ENCODE results near the gene SH2D5.

Gene SH2D5

GRCh38 chr1:20711285-20712214 lies 21.0 kb downstream of the SH2D5 start:
- no peak for DNase-seq

- DNase-seq = no peak
Observed at GRCh38 chr1:20710469-20711284, 21.8 kb downstream of the SH2D5 start.

DNA sequence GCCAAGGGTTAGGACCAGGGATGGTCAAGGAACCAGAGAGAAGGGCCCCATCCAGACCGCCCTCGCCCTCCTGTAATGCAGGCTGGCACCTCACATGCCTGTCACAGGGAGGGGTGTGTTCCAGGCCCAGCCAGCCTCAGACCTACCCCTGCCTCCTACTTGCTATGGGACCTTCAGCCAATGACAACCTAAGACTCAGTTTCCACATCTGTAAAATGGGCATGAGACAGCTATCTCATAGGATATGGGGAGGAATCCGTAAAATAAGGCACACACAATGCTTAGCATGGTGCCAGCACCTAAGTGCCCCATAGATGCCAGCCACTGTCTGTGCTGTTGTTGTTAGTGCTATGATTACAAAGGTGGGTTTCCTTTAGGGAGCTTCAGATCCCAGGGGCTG lies 22.6 kb downstream of the SH2D5 start:
- no peak for DNase-seq

- DNase-seq = no peak
Observed at GRCh38 chr1:20708891-20709290, 23.6 kb downstream of the SH2D5 start.

DNA sequence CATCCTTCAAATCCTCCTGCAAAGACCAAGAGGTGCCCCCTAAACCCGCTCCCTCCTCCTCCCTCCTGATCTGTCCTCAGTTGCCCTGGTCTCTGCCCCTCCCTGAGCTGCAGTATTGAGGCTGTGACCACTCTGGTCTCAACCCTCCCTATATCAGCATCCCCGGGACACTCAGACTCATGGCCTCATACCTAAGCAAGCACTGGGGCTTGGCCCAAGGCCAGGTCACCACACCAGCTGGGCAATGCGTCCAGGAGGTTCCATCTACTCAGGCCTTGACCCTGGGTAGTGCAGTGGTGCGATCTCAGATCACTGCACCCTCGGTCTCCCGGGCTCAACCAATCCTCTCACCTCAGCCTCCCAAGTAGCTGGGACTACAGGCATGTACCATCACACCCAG lies 24.4 kb downstream of the SH2D5 start:
- DNase-seq = no peak

GRCh38 chr1:20706841-20707240 lies 25.7 kb downstream of the SH2D5 start:
- DNase-seq = no peak

- no peak for DNase-seq
Observed at GRCh38 chr1:20705203-20705755, 27.2 kb downstream of the SH2D5 start.

DNA sequence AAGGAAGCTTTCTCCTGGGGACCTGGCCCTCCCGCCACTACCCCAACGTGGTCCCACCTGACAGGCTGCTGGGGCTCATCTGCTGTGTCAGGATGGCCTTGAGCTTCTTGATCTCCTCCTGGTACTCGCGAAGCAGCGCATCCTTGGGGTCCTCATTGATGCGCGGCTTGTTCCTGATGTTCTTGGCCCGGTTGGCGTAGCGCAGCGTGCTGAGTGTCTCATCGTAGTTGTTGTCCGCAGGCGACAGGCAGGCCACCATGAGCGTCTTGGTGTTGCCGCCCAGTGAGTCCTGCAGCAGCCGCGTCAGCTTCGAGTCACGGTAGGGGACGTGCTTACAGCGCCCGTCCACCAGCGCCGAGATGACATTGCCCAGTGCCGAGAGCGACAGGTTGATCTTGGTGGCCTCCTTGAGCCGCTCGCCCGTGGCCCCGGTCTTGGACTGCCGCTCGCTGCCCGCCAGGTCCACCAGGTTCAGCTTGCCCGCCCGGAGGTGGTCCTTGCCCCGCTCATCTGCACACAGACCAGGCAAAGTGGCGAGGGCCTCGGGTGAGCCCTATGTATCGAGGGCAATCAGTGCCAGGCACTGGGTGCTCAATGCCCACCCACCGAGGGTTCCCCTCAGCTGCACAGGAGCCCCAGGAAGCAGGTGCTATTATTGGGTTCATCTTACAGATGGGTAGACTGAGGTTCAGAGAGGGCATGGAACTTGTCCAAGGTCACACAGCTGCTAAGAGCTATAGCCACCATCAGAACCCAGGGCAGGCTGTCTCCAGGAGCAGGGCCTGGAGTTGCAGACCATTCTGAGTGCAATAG lies 27.9 kb downstream of the SH2D5 start:
- DNase-seq = no peak

DNA sequence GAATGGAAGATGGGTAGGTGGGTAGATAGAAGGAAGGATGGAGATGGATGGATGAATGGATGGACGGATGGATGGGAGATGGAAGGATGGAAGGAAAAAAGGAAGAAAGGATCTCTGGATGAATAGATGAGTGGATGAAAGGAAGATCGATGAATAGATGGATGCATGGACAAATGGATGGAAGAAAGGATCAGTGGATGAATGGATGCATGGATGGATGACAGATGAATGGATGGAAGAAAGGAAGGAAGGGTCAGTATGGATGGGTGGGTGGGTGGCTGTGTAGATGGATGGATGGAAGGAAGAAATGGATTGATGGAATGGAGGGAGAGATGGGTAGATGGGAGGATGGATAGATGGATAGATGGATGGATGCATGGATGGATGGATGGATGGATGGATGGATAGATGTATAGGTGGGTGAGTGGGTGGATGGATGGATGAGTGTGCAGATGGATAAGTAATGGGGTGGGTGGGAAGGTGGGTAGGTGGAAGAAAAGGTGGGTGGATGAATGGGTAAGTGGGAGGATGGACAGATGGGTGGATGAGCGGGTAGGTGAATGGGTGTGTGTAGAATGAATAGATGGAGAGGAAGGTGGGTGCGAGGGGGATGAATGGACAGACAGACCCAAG lies 29.3 kb downstream of the SH2D5 start:
- no peak for DNase-seq

DNA sequence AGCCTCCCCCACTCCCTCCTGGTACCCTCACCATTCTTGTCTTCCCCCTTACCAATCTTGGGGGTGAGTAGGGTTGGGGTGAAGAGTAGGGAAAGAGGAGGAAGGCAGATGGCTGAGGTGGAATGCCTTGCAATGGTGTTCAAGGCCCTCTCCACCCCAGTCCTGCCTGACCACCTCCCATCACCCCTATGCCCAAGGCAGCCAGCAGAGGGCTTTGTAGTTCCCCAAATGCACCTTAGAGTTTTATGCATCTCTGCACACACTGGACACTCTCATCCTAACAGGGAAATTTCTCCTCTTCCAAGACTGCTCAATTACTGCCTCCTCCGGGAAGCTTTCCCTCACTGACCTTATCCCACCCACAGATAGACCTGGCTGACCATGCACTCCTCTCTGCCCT lies 30.1 kb downstream of the SH2D5 start:
- no peak for DNase-seq

GRCh38 chr1:20701847-20702246 lies 30.7 kb downstream of the SH2D5 start:
- no peak for DNase-seq

- no peak for DNase-seq
Observed at GRCh38 chr1:20701446-20701845, 31.1 kb downstream of the SH2D5 start.

DNA sequence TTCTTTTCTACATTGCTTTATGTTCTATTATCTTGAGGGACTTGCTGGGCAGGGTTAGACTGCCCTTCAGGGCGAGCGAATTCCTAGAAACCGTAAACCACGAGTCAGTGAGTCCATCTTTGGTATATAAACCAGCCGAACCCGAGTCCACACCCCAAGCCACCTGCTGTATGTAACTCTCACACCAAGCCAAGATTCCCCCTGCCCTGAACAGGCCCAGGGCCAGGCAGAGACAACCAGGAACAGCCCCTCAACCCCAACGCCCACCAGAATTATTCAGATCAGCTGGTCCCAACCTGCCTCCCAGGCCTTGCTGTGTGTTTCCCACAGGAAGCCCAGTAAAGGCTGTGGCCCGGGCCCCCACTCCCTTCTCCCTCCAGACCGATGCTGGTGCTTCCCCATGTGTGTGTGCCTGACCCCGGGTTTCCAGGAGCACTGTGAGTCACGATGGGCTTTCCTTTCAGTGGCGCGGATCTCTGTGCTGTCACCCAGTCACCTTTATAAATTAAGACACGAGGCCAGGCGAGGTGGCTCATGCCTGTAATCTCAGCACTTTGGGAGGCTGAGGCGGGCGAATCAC lies 31.8 kb downstream of the SH2D5 start:
- DNase-seq = no peak

DNA sequence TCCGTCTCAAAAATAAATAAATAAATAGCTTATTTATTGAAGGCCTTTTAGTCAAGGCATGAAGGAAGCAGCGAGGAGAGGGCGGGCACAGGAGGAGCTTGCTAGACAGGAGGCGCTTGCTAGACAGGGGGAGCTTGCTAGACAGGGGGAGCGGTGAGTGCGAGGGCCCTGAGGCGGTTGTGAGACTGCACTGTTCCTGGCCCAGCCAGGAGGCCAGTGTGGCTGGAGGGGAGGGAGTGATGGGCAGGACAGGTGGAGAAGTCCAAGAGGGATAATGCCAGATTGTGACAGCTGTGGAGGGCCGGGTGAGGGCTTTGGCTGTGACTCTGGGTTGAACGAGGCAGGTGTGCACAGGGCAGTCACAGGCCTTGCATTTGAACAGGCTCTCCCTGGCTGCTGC lies 32.9 kb downstream of the SH2D5 start:
- no peak for DNase-seq

DNA sequence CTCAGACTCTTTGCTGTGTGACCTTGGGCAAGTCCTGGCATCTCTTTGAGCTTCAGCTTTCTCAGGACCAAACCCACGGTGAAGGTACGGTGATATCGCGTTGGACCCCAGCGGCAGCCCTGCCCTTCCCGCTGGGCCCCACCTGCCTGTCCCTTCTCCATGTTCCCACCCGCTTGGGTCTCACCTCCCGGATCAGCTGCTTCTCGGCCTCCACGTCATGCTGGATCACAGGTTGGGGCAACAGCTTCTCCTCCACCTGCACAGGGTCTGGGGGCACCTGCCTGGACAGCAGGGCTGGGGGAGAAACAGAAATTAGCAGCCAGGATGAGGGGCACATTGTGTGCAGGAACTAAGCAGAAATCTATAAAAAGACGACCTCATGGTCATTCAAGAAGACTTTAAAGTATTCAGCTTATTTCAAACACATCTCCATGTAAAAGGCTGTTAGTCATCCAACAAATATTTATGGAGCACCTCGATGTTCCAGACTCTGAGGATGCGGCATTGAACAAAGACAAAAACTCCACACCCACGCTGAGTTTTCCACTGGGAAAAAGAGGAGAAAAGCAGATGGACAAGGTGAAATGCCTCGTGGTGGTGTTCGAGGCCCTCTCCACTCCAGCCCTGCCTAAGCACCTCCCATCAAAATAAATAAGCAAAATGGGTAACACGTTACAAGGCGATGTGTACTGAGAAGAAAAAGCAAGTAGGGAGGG lies 34.1 kb downstream of the SH2D5 start:
- DNase-seq = no peak

GRCh38 chr1:20697563-20697962 lies 34.9 kb downstream of the SH2D5 start:
- DNase-seq = no peak

GRCh38 chr1:20696397-20697333 lies 35.8 kb downstream of the SH2D5 start:
- peak; percentile 43 for DNase-seq

- DNase-seq = no peak
Observed at GRCh38 chr1:20695515-20695914, 37.0 kb downstream of the SH2D5 start.

GRCh38 chr1:20693623-20694022 lies 38.9 kb downstream of the SH2D5 start:
- no peak for DNase-seq

GRCh38 chr1:20691872-20692271 lies 40.6 kb downstream of the SH2D5 start:
- no peak for DNase-seq
